Mammary epithelial cell (primary cell): ENCODE data around the gene SFN.

Experiments
- EZH2 ChIP-seq: IDR thresholded peaks from 2 replicates; pipeline ENCODE4 v1.6.1; 2012; ENCODE audit warnings: low read length, inconsistent platforms, borderline replicate concordance
- TF ChIP-seq, protein P1 (sequence below), 2 donors: IDR thresholded peaks in 1 of 2; conservative IDR thresholded peaks in 1 of 2; 2 replicates each; pipeline ENCODE4 v1.5.1; 2011 to 2012; ENCODE audit warnings: inconsistent platforms in 2 of 2, low read length in 2 of 2, mild to moderate bottlenecking in 2 of 2, control low read depth in 1 of 2, low read depth in 1 of 2; ENCODE audit not compliant: insufficient read depth in 1 of 2; ENCODE audit errors: extremely low read depth in 1 of 2

DNA sequence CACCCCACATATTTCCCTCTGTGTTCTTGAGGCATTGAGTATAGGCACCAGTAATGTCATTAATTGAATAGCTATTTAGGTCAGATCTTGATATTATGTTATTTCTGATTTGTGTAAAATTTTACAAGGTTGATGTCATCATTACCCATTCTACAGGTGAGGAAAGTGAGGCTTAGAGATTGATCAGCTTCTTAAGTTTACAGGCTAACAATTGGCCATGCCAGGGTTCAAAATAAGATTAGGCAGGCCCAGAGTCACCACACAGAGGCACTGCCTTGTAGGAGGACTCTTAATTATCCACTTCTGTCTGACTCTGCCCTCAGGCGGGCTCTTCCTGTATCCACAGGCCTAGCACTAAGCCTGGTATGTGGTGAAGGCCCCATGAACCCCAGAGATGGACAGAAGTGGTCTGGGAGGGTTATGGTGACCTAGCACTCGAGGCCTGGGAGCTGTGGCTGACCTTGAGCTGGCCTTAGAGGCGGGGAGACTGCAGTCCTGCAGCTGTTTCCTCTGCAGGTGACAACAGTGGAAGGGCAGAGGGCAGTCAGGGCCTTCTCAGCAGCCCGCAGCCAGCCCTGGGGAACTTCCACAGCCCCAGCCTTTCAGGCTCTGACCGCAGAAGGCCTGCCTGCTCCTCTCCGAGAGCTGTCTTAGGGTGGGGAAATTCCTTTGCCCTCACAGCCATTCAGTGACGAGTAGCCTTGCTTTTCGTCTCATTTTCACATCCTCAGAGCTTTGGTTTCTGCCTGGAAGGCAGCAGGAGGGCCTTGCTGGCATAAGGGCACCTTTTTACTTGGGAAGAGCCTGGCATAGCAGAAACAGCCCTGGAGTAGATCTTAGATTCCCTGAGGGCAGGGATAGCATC, 24.2 kb upstream of the SFN start:
- TF ChIP-seq, protein P1, sequence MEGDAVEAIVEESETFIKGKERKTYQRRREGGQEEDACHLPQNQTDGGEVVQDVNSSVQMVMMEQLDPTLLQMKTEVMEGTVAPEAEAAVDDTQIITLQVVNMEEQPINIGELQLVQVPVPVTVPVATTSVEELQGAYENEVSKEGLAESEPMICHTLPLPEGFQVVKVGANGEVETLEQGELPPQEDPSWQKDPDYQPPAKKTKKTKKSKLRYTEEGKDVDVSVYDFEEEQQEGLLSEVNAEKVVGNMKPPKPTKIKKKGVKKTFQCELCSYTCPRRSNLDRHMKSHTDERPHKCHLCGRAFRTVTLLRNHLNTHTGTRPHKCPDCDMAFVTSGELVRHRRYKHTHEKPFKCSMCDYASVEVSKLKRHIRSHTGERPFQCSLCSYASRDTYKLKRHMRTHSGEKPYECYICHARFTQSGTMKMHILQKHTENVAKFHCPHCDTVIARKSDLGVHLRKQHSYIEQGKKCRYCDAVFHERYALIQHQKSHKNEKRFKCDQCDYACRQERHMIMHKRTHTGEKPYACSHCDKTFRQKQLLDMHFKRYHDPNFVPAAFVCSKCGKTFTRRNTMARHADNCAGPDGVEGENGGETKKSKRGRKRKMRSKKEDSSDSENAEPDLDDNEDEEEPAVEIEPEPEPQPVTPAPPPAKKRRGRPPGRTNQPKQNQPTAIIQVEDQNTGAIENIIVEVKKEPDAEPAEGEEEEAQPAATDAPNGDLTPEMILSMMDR (conservative IDR thresholded peaks at IDR 0.05 in 1 of 2, IDR thresholded peaks at IDR 0.05 in 1 of 2; ENCODE audit: extremely low read depth in 1 of 2, insufficient read depth in 1 of 2, low read depth in 1 of 2, low read length in 2 of 2): no peak
- no peak for TF ChIP-seq EZH2
